ENCODE results near the gene FILIP1L.
A peak's percentile ranks its signal among the peaks of the same experiment; 100 is the strongest.

FILIP1L gene

DNA sequence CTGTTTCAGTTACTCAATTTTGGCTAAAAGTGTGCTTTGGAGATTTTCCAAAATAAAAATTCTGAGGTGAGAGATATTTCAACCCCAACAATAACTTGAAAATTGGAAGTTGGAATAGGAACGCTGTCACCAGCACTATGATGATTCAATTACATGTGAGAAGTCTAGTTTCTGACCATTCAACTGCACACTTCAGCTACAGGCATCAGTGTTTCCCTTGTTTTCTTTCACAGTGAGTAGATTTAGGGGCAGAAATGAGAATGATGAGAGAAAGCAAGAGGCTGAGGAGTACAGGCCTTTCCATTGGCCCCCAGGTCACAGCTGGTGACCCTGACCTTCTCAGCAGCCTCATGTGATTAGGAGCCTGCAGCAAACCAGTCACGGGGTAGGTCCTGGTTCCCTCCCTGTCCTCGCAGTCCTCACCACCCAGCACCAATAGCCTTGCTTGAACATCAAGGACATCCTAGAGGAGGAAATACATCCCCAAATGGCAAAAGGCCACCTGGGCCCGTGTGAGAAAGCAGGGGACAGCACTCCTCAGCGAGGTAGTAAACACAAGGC, 10.0 kb upstream of the FILIP1L start:
- no peak for DNase-seq

DNA sequence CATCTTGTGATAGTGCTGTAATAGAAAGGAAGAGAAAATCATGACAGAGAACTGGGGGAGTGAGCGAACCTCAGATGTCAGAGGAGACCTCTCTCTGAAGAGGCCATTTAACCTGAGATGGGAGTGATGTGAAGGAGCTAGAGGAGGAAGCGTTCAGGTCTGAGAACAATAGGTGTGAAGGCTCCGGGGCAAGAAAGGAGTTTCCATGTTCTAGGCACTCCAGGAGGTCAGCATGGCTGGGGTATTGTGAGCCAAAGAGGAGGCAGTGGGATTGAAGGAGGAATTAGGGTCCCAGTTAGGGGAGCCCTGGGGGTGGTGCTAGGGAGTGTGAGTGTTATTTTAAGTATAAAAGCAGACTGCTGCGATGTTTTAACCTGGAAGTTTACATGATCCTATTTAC, 8.8 kb upstream of the FILIP1L start:
- DNase-seq, result no peak

DNA sequence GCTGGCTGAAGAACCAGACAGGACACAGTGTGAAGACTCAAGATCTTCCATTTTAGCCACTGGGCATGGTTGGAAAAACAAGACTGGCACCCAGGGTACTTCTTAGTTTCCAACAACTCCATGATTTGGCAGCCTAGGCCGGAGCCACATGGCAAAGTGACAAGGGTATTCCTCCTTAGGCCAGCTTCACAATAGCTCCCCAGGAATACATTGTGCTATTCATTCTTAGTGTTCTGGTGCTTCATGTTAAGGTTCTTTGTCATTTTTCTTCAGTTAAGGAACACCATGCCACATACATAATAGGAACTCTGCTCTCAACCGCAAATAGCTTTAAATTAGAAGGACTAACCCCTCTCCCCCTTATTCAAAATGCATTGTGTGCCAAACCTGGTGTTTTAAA, 8.0 kb upstream of the FILIP1L start:
- DNase-seq, result no peak

DNA sequence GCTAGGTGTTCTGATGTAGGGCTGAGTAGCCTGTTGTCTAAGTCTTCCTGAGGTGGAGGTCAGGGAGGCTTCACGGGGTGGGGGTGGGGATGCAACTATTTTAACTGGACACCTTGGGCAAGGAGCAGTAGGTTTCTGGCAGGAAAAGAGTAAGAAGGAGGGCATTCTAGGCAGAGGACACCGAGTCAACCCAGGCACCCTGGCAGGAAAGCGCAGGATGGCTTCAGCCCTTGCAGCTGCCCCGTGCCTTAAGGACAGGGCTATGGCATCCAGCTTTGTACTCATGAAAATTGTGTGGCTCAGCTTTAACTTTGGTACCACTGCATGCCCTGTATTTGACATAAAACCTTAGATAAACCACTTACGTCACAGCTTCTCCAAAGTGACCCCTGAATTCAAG, 6.4 kb upstream of the FILIP1L start:
- DNase-seq, result no peak

DNA sequence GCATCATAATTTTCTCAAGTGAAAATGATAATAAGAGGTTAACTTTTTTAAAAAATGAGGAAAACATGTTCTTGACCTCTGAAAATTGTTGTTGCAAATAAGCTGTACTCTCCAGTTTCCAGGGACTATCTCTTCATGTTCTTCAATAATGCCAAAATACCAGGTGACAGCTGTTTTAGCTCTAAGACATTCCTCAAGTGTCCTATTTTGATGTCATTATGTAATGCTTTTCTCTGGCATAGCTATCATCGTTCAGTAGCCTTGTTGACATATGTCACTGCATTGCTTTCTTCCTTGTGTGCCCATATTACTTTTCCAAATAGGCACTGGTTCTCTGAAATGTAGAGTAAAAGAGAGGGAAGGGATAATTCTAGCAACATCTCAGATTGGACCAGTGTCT, 5.7 kb upstream of the FILIP1L start:
- no peak for DNase-seq

DNA sequence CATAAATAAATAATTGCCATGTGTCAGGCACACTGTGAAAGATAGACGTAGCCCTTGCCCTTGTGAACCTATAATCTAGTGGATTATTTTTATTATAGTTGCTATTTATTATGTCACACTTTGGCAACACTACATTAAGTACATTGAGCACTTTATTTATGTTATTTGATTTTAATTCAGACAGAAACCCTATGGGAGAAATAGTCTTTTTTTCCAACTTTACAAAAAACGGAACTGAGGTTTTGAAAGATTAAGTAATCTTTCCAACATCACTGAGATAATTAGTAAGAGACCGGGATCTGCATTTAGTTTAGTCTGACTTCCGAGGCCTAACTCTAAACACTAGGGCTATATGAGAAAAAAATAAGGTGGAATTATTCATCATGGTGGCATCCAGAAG, 2.8 kb upstream of the FILIP1L start:
- no peak for DNase-seq

DNA sequence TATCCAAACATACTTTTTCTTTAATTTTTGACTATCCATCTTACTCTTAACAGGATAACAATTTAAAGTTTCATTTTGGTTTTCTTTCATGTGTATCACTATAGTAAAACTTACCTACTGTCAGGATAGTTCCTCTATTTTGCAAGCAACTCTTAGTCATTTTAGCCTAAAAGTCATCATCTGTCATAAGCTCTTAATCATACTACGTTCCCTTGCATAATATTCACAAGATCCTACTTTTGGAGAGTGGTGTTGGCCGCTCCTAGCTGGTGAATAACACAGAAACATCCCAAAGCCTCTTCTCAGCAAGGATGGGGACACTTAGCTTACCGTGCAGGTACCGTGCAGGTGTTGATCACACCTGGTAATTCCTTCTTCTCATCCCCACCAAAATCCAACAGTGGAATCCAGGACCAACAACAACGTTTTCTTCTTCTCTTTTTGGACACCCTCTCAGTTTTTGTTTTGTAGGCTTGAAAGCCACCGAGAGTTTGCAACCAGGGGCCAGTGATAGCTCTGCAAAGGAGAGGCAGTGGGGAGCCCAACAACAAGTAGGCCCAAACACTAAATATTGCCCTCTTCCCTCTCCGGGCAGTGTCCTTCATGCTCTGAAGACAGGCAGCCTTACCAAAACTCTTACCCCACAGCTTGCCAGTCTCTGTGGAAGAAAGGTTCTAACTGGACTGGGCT, 433 bp downstream of the FILIP1L start:
- DNase-seq, result no peak

DNA sequence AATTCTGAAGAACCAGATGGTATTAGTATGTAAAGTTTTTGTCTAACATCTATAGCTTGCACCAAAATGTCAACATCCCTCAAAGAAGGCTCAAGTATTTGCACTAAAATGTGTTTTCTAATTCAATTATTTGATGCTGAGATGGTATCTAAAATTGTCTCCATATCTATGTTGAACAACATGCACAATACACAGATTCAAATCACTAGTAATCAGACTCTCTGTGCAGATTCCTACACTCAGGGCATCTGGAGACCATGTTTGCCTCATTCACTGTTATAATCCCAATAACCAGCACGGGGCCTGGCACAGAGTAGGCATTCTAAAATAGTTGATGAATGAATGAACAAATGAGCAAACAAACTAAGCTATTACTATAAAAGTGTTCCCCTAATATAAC, 2.6 kb downstream of the FILIP1L start:
- no peak for DNase-seq

DNA sequence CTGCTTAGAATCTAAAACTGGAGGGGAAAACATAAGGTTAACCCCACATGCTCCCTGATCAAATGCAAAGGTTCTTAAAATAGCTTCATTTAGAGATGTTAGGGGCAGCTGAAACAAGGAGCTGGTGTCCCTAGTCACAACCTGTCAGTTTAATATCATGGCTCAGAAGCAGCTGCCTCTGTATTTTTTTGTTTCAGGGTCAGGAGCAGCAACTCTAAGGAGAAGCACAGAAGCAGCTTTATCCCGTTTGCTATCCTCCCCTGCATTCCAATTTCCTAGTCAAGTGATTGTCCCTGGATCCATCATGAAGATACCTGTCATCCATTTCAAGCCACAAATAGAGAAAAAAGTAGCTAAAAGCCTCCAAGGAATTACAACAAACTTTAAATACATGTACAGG, 4.1 kb downstream of the FILIP1L start:
- DNase-seq, result no peak

DNA sequence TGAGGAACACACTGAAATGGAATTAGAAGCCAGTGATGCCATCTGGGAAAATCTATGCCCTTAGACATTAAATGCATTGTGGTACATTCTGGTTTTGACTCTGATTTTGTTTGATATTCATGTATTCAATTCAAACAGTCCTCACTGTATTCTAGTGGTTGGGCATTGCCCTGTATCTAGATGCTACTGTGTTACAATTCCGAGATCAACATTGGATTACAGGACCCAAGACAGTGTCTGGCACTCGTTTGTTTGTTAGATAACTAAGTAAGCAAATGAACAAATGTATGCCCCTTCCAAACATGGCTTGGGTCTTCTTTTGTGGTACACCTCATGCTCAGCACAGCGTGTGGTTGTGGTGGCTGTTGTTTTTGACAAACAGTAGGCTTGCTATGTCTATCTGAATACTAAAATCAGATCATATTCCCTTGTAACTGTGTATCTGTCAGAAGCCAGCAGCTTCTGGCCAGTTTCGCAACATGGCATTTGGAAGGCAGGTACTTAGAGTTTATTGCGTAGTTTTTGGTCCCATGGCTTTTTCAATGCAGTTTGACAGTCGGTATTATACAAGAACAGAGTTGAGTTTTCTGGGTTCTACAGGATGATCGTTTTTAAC, 5.7 kb downstream of the FILIP1L start:
- no peak for DNase-seq

DNA sequence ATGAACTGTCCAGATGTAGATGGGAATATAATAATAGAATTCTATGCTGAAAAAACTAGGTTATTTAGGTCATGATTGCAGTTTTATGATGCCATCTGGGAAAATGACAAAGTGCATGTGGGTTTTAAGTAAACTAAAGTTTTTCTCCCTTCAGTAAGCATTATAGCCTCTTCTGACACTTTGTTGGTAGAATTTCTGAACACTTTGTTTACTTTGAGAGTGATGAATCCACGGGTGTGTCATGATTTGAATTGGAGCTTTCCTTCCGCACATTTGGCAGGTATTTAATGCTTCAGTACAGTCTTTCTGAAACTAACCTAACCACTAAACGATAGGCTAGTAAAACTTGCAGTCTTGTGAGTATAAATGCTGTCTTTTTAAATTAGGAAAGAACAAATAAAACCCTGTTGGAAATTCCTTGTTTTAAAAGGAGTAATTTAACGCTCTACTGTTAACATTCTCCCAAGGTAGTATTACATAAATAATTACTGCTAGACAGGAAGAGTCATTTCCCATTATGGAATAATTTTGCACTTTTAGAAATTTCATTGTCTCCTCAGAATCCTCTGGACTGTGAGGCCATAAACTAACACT, 7.0 kb downstream of the FILIP1L start:
- DNase-seq, result no peak

DNA sequence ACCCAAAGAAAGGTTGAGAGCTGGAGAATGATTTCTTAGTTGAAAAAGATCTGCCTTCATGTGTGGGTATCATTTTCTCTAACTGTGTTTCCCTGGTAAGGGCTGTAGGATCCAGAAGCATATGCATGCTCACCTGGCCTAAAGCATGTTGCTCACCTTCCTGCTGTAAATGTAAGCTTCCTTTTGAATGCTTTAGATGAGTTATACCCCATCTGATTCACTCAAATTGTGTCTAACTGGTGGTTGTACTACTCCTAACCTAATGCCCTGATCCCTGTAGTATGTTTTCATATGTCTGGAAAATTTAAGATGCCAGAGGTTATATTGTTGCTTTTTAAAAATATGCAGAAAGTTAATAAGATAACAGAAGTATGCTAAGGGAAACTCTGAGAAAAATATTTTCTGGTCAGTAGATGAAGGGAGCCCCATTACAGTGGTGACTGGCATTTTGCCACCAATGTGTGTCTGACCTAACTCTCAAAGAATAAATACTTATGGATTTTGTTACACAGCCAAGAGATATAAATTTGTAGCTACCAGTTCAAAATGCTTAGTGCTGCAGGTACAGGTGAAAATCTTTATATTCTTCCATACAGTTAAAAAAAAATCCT, 7.7 kb downstream of the FILIP1L start:
- peak in 1 of 5 donors; percentile 19 for DNase-seq

DNA sequence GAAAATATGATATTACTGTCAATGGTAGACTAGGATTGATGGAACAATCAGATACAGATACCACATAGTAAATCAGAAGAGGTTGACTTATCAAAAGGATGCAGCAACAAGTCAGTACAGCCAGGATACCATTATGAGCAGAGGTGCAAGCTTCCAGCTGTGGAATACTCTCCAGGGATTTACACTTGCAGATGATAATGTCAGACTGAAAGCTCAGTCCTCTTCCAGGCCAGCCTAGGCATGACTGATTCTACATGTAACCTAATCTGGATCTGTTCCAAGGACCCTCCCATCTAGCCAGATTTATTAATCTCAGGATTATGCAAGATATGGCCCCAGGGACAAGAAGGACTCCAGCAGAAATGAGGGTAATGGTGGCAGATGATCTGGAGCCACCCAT, 8.2 kb downstream of the FILIP1L start:
- no peak for DNase-seq

DNA sequence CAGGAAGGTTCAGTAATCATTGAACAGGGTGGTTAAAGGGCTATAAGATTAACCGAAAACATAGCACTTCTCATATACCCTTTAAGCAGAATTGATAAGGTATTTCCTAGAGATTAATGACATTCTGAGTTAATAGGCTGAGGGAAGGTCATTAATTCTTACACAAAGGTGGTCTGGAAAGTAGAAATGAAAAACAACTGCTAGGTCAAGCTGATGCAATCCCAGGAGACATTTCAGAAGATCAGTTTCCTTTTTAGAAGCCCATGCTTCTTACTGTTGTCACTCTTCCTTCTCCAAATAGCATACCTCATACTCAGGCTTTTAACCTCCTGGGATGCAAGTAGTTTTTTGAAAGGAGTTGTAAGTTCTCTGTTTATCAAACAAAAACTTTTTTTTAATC, 8.8 kb downstream of the FILIP1L start:
- DNase-seq, result peak in 1 of 5 donors; percentile 81

DNA sequence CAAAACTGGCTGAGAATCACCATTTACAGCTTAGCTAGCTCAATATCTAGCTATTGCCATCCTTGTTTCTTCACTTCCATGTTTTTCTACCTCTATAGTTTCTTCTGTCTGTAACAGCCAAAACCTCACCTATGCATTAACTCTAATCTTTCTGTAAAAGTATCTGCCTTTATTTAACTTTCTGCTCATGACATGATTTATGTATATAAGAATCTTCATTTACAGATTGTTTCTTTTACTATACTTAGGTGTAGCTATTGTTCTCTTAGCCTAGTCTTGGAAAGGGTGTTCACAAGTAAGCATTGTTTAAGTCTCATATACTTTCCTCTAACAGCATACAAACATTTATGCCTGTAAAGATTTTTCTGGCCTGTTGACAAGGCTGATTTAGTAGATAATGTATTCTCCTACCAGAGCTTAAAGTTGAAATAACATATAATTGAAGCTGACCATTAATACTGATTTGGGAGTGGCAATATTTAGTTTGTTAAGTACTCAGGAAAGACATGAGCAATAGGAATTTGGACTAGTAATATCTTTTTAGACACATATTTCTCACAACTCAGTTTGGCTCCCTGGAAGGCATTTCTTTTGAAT, 9.4 kb downstream of the FILIP1L start:
- DNase-seq, result no peak

DNA sequence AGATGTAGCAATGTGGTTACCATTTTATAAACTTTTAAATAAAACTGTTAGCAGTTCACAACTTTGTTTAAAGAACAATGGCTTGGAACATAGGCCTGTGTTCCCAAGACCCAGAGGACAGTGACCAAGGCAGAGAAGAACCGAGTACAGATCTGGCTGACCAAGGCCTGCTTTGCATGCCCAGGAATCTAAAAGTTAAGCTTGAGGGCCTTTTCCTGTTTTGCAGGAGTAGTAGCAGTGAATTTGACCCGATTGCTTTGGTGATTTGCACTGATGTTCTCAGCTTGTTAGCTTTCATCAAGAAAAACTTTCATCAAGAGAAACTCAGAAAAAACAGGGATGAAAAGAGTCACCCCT, 9.9 kb downstream of the FILIP1L start:
- no peak for DNase-seq

DNA sequence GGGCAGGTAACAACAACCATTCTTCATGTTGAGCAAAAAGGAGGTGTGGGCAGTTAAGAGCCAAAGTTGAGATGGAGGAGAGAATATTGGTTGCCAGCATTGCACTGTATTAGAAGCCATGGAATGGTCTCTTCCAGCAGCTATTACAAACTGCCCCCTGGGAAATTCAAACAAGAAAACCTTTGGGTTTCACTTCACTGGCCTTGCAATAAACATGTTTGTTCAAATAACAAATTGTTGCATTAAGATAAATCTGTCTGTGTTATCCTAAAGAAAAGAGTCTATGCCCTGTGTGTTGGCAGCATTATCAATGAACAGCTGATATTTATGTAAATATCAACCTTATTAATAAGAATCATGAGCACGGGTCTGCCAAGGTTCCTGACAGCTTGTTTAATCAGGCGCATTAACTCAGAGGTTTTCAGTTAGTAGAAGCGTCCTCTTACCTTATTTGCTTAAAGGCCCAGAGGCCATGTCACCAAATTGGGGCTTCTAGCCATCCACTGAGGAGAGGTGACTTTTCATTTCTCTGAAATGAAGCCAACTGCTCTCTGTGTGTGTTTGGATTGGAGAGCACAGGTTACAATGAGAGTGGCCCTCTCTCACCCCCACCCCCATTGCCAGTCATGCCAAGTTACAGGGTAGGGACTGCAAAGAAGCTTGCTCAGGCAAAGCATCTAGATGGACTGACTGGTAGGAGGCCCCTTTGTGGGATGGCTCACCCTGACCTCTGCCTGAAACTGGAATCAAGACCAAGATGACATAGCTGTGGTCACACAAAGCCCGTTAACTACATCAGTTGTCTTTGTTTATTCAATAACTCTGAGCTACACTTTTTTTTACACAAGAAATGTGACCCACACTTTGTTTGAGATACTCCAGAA, 10.5 kb downstream of the FILIP1L start:
- peak in 1 of 5 donors; percentile 45 for DNase-seq

DNA sequence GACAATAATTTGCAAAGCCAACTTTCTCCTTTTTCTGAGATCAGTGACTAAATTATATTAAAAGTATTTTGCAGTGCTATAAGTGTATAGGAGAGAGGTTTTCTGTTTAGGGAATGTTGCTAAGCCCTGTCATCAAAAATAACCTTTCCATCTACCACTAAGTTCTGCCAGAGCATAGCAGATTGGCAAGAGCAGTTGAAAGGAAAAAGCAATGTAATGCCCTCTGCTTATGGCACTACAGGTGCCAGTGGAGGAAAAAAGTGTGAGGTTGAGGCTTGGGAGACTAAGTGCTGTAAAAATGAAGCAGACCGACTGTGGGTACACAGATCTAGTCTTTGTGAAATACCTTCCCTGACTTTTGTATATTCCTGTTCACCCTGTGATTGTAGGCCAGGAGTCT, 11.5 kb downstream of the FILIP1L start:
- DNase-seq, result no peak

DNA sequence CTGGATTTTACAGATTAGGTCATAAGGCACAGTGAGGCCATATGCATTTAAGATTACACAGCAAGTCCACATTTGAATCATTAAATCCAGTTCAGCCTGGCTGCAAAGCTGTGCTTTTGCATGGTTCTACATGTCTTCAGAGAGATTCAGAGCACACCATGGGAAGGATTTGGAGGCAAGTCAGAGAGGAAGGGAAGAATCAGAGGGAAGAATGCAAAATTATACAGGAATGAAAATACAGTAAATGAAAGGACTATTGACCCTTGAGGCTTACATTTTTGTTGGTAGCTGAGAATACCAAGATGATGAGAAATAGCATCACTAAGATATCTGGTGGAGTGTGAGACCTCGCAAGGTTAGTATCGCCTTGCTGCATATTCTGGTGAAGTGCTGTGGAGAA, 13.9 kb downstream of the FILIP1L start:
- DNase-seq, result no peak

DNA sequence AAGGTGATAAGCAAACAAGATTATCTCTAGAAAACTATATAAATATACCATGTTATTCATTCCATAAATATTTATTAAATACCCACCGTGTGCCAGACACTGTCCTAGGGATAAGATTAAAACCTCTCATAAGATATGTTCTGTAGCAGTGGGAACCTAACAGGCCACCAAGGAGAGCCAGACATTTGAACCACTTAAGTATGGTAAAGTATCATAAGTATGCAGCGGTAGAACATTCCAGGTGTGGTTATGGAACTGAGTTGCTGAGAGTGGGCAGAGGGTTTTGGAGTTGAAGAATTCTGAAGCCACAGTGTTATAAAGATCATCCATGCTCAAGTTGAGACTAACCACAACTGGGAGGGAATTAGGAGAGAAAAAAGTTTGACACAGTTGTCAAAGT, 14.7 kb downstream of the FILIP1L start:
- DNase-seq, result no peak

DNA sequence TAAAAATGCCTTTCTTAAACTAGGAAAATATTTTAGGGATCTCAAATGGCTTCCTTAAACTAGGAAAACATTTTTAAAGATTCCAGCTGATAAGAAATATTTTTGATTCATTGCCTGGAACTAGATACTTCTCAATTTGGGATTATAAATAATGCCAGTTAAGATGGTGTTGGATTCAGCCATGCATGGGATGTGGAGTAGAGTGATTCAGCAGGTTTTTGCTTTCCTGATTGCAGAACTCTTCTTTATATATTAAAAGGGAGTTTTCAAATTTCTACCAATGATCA, 15.6 kb downstream of the FILIP1L start:
- DNase-seq, result no peak

DNA sequence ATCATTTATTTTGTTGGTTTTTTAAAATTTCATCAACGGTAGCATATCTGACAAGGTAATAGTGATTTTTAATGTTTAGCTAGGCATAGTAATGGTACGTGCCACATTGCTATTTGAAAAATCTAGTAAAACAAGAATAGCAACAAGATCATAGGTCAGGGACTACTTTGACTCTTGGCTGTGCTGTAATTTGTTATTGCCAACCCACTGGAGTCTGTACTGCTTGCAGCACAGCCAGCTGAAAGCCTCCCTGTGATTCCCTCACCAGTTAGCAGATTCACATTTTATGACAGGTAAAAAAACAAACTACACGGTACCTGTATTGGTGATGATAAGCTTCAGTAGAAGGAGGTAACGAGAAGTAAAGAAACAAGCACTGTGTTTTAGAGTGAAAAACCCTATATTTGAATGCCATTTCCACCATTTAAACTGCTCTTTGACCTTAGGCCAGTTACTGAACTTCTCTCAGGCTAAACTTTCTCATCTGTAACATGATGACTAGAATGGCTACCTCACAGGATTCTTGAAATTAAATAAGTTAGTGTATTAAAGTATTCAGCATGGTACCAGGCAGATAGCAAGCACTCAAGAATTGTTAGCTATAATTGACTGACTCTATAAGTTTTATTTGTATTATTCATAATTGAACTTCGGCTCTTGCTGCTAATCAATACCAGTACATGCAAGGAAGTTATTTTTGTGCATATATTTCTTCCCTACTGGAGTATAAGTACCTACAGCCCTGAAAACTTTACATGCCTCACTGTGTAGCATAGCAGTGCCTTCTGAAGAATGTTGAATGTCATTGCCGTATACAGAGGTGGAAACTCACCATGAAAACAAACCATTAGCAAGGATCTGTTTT, 16.1 kb downstream of the FILIP1L start:
- DNase-seq, result no peak
